Tibial artery (tissue), 4 donors: ENCODE data around the gene RPP30.

Experiments
- DNase-seq, 2 donors: peaks; one replicate each; pipeline ENCODE4 v3.0.0-alpha.2; 2019
- H3K27ac ChIP-seq, 2 donors: fragments of 200-600 bp; sonication (generic) in 1 of 2; 1 replicate in 1 of 2; 2 replicates in 1 of 2; pipeline ENCODE4 v1.5.1; 2018 to 2019; ENCODE audit warnings: mild to moderate bottlenecking in 1 of 2
- H3K27me3 ChIP-seq, 2 donors: fragments of 200-600 bp; sonication (generic) in 1 of 2; one replicate each; pipeline versions ENCODE4 v1.5.1 to v1.6.0; 2016 to 2019
- H3K36me3 ChIP-seq, 3 donors: fragments of 200-600 bp; sonication (generic) in 2 of 3; one replicate each; pipeline ENCODE4 v1.5.1; 2016 to 2019; ENCODE audit warnings: mild to moderate bottlenecking in 2 of 3
- H3K4me1 ChIP-seq, 4 donors: fragments of 200-600 bp; sonication (generic) in 2 of 4; 1 replicate in 3 of 4; 2 replicates in 1 of 4; pipeline ENCODE4 v1.5.1; 2016 to 2019
- H3K4me3 ChIP-seq, 2 donors: fragments of 200-600 bp; sonication (generic) in 1 of 2; 1 replicate in 1 of 2; 2 replicates in 1 of 2; pipeline ENCODE4 v1.5.1; 2018 to 2019; ENCODE audit warnings: mild to moderate bottlenecking in 2 of 2
- H3K9me3 ChIP-seq, 3 donors: fragments of 200-600 bp; sonication (generic) in 1 of 3; one replicate each; pipeline ENCODE4 v1.5.1; 2016 to 2019
- CTCF ChIP-seq, 2 experiments: fragments of 200-600 bp in 1 of 2; fragments of 450-650 bp in 1 of 2; IDR thresholded peaks; one replicate each; pipeline ENCODE4 v1.5.1; 2017 to 2019; ENCODE audit warnings: antibody characterized with exemption in 2 of 2, mild to moderate bottlenecking in 1 of 2, moderate library complexity in 1 of 2
- intact Hi-C: fragments of 100-400 bp; cut with DNase I; formaldehyde crosslinking; loops from one replicate; pipeline ENCODE4 v1.15.0; 2023; ENCODE audit warnings: low total_unique reads

The RPP30 gene

GRCh38 chr10:90871766-90872647 lies at the start of gene RPP30:
Gene RPP30, plus strand, starts transcription at chr10:90871974. Its CDS starts 13 bp downstream, at chr10:90871987.
- peak; percentile 84 to 91 for DNase-seq
- Histone ChIP-seq H3K36me3 (peaks cover 6 to 16% (median 13%) of the 10 kb centered on the region in 3 donors), H3K4me1 (peaks cover 0 to 20% (median 12%) of the 10 kb centered on the region in 4 donors), H3K4me3 (peak within 1 kb of the TSS; percentile 71 to 87), H3K27ac (peak within 1 kb of the TSS; percentile 71 to 79), H3K9me3 (peaks cover 0 to 5% (median 0%) of the 10 kb centered on the region in 3 donors), H3K27me3 (peaks cover 0 to 4% of the 10 kb centered on the region in 2 donors)
- TF ChIP-seq CTCF (IDR thresholded peaks at IDR 0.05) = peak in 1 of 2 experiments; percentile 22
- intact Hi-C loops = no loop called here

DNA sequence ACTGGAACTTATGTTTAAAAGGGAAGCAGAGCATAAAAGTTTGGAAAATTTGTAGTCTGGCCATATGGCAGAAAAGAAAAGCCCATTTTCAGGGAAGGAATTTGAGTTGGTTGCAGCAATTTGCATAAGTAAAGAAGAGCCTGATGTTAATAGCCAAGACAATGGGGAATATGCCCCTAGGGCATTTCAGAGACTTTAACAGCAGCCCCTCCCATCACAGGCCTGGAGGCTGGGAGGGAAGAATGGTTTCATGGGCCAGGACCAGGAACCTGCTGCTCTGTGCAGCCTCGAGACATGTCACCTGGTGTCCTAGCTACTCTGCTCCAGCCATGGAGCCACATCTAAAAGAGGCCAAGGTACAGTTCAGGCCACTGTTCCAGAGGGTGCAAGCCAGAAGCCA lies 49.3 kb upstream of the RPP30 start:
- Histone ChIP-seq H3K36me3 (no peaks in the 10 kb centered on the region), H3K4me1 (no peaks in the 10 kb centered on the region), H3K27me3 (no peaks in the 10 kb centered on the region), H3K4me3 (no peak overlapping the region), H3K9me3 (peaks cover 3 to 11% (median 7%) of the 10 kb centered on the region in 3 donors), H3K27ac (no peak overlapping the region)
- no peak for TF ChIP-seq CTCF (IDR thresholded peaks at IDR 0.05)
- intact Hi-C loops = no loop called here
- no peak for DNase-seq

DNA sequence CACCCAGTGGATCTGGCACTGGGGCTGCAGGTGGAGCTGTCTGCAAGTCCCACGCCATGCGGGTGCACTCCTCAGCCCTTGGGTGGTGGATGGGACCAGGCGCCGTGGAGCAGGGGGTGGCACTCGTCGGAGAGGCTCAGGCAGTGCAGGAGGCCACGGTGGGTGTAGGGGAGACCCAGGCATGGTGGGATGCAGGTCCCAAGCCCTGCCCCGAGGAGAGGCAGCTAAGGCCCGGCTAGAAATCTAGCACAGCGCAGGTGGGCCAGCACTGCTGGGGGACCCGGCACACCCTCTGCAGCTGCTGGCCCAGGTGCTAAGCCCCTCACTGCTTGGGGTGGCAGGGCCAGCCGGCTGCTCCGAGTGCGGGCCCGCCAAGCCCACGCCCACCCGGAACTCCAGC lies 39.7 kb upstream of the RPP30 start:
- no peak for TF ChIP-seq CTCF (IDR thresholded peaks at IDR 0.05)
- no peak overlapping the region for H3K4me3 ChIP-seq
- H3K27ac ChIP-seq = no peak overlapping the region
- H3K9me3 ChIP-seq = no peaks in the 10 kb centered on the region
- no peaks in the 10 kb centered on the region for H3K36me3 ChIP-seq
- intact Hi-C loops = no loop called here
- H3K27me3 ChIP-seq = no peaks in the 10 kb centered on the region
- no peak for DNase-seq
- H3K4me1 ChIP-seq = no peaks in the 10 kb centered on the region

DNA sequence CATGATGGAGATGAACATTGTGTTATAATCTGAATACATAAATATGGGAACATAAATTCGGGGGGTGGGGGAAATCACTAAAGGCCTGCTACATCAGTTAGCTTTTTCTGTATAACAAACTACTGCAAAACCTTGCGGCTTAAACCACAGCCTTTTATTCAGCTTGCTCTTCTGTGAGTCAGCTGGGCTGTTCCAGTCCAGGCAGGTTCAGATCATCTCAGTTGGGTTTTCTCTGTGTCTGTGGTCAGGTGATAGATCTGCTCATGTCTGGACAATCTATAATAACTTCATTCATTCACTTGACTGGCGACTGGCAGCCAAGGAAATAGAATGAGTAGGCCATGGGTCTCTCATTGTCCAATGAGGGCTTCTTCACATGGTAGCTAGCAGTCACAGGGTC lies 37.4 kb upstream of the RPP30 start:
- Histone ChIP-seq H3K9me3 (no peaks in the 10 kb centered on the region), H3K27ac (no peak overlapping the region), H3K4me1 (no peaks in the 10 kb centered on the region), H3K4me3 (no peak overlapping the region), H3K36me3 (no peaks in the 10 kb centered on the region), H3K27me3 (no peaks in the 10 kb centered on the region)
- DNase-seq = no peak
- no peak for TF ChIP-seq CTCF (IDR thresholded peaks at IDR 0.05)
- intact Hi-C loops = no loop called here

DNA sequence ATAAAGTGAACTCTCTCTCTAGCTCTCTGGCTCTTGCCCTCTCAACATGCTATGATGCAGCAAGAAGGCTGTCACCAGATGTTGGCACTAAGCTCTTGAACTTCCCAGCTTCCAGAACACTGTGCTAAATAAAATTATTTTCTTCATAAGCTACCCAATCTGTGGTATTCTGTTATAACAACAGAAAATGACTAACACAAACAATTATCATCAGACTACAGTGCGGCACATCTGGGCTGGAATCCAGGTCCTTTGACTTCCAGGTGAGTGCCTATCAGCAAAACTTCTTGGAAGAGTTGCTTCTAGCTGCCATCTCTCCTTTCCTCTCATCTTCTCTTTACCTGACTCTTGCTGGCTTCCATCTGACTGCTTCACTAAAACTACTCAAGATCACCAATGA lies 34.3 kb upstream of the RPP30 start:
- intact Hi-C loops = no loop called here
- no peak for DNase-seq
- TF ChIP-seq CTCF (IDR thresholded peaks at IDR 0.05) = no peak
- Histone ChIP-seq H3K27me3 (no peaks in the 10 kb centered on the region), H3K4me3 (no peak overlapping the region), H3K4me1 (no peaks in the 10 kb centered on the region), H3K27ac (no peak overlapping the region), H3K36me3 (no peaks in the 10 kb centered on the region), H3K9me3 (no peaks in the 10 kb centered on the region)
